NCI-H1694 treated with DMSO at 0.1 percent for 48 hours (cell line): Measurements from ENCODE around the gene AKIP1.
"Not testable (repeated sequence)": the region's sequence is repeated elsewhere in the genome, so short reads cannot be mapped to it uniquely, and the experiment has no call there.

ENCODE experiments used
- DNase-seq: peaks from one replicate; lab custom pipeline; 2025; lab: John Stamatoyannopoulos, UW

Gene AKIP1

DNA sequence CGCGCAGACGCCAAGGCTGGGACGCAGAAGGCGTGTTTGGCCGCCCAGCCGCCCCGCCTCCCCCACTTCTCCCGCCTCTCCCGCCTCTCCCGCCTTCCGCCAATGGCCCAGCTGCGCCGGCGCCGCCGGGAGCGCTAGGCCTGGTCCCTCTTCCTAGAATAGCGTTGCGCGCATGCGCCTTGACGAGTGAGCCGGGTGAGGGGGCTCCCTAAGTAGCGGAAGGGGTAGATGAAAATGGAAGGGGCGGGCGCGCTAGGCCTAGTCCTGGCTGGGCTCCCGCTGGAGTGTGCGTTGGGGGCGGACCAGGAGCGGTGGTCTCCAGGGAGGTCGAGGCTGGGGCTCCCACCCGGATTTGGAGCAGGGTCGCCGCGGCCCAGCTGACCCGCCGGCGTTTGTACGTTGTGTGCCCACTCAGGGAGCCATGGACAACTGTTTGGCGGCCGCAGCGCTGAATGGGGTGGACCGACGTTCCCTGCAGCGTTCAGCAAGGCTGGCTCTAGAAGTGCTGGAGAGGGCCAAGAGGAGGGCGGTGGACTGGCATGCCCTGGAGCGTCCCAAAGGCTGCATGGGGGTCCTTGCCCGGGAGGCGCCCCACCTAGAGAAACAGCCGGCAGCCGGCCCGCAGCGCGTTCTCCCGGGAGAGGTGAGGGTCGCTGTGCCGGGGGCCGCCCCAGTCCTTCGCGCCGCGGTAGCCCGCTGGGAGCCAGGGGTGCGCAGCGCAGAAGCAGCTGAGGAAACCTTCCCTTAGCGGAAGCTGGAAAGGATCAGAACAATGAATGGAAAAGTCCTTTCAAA, at the start of gene AKIP1:
TSS of gene AKIP1 (plus strand) at position 161 of the 795 bp plus-strand sequence. CDS start at position 422, 261 bp downstream.
- DNase-seq, result peak; percentile 92

- no peak for DNase-seq
These were observed 47.2 kb upstream of the AKIP1 start for GRCh38 chr11:8863838-8864237.

DNA sequence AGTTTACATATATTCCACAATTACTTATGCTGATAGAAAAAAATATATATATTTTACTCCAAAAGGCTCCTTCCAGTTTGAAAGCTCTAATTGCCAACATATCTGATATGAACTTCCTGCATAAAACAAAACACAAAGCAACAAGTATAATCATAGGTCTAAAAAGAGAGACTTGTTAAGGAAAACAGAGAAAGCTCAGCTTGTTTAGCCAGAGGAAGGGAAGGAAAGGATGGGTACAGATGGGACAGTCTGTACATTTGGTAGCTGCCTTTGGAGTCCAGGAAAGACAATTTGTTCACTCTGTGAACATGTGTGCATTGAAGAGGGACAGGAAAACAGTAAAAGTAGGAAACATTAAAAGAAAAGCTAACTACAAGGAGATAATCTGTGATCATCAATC, 45.7 kb upstream of the AKIP1 start:
- DNase-seq, result no peak

DNA sequence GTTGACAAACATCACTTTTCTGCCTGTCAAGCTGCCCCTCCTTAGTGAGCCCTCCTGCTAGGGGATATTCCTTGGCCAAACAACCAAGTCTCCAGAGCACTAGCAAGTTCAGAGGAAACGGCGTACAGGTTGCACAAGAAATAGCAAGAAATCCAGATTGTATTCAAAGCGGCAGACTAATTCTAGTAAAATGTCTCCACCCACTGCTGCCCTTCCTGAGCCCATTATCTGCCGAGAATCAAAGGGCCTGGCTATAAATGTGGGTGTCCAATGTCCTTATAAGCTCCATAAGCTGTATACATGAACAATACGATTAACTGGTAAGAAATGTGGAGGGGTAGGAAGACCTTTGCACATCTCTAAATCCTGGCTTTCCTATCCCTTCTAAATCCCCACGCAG, 44.0 kb upstream of the AKIP1 start:
- DNase-seq, result no peak

GRCh38 chr11:8867931-8868631, 42.9 kb upstream of the AKIP1 start:
- no peak for DNase-seq

GRCh38 chr11:8870411-8871170, 40.4 kb upstream of the AKIP1 start:
- peak; percentile 21 for DNase-seq

DNA sequence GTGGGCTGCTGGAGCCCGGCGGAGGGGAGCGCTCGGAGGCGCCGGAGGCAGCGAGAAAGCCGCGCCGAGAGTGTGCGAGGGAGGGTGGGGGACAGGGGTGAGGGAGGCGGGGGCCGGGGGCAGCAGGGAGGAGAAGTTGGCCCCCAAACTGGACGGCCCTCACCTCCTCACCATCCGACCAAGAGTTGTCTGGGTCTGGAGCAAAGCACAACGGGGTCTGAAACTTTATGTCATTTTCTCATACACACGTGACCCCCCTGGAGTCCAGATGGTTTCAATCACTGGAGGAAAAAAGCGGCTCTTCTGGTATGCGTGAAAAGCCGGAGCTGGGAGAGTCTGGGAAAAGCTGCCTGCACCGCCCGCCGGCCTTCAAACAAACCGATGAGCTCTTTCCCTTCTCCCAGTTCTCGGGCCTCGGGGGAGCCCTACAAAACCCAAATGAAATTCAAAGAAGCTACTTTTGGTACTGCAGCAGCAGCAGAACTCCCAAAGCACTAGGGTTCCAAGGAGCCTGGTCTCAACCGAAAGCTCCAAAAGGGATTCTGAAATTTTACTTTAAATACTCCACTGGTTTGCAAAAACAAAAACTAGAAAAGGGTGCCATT, 39.7 kb upstream of the AKIP1 start:
- DNase-seq, result peak; percentile 40

- no peak for DNase-seq
These were observed 39.0 kb upstream of the AKIP1 start for GRCh38 chr11:8871962-8872361.

- no peak for DNase-seq
These were observed 37.1 kb upstream of the AKIP1 start for GRCh38 chr11:8873741-8874405.

GRCh38 chr11:8878771-8879170, 32.2 kb upstream of the AKIP1 start:
- DNase-seq, result no peak

- not testable (repeated sequence) for DNase-seq
These were observed 29.4 kb upstream of the AKIP1 start for GRCh38 chr11:8881585-8881984.

GRCh38 chr11:8886322-8886721, 24.7 kb upstream of the AKIP1 start:
- no peak for DNase-seq

- DNase-seq, result not testable (repeated sequence)
These were observed 19.8 kb upstream of the AKIP1 start for GRCh38 chr11:8891185-8891584.

- DNase-seq, result no peak
These were observed 11.8 kb upstream of the AKIP1 start for GRCh38 chr11:8899119-8899753.

DNA sequence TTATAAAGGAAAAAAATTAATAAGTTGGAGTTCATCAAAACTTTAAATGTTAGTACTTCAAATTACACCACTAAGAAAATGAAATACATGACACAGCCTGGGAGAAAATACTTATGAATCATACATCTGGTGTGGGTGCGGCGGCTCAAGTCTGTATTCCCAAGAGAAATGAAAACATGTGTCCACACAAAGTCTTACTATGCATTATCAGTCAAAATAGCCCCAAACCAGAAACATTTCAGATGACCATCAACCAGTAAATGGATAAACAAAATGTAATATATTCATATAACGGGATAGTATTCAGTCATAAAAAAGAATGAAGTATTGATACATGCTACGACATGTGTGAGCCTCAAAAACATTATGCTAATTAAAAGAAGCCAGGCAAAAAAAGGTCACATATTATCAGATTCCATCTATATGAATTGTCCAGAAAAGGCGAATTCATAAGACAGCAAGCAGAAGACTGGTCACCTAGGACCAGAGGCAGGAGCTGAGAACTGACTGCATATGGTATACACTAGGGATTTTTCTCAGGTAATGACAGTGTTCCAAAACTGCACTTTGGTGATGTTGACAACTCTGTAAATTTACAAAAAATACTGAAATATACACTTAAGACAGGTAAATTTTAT, 5.3 kb upstream of the AKIP1 start:
- DNase-seq, result no peak

GRCh38 chr11:8907116-8907515, 3.9 kb upstream of the AKIP1 start:
- no peak for DNase-seq

- no peak for DNase-seq
These were observed 2.9 kb upstream of the AKIP1 start for GRCh38 chr11:8908099-8908498.

DNA sequence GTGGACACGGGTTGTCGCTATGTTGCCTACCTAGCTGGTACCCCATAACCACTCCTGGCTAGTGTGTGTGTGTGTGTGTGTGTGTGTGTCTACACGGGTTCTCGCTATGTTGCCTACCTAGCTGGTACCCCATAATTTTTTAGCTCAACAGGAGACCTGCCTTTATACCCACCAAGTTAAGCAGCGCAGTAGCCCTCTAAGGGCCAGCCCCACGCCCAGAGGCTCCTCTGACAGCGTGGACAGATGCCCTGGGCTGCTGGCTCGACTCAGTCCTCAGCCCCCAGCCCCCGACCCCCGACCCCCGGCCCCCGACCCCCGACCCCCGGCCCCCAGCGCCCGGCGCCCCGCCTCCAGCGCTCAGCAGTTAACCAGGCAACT, 351 bp upstream of the AKIP1 start:
- no peak for DNase-seq

- DNase-seq, result peak; percentile 16
These were observed 3.1 kb downstream of the AKIP1 start for GRCh38 chr11:8913961-8914660.

DNA sequence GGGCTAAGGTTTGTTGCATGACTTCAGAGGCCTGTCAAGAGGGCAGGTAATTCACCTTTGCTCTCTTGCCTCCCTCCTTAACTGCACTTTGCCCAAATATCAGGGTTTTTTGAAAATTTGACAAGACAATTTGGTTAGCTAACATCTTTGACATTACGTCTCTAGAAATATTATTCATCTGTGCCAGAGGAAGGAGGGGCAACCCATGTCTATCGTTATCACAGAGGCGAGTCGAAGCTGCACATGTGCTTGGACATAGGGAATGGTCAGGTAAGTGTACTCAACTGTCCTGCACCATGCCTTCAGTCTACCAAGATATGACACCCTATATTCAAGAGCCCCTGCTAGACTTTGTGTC, 3.7 kb downstream of the AKIP1 start:
- no peak for DNase-seq
